GM12878 (cell line): ENCODE measurements around the gene STON1. TPM values are rescaled to one million over a fixed set of nuclear protein-coding genes. Genes with fewer than 3 reads are reported as not detected.

Experiments used
- ATAC-seq: fragments of 200-7000 bp; cut with Tn5 transposase; 3 replicates; pipeline ENCODE4 v1.9.1; 2020; ENCODE audit warnings: mild to moderate bottlenecking, moderate library complexity
- BruUV-seq: library from RNA; stranded (reverse); fragments of 400-500 nt; replicated peaks from 2 replicates; lab custom pipeline; 2021; lab: Mats Ljungman, UMichigan
- CTCF ChIA-PET: fragments of 300-600 bp; sonication (Branson Sonifier 250); formaldehyde crosslinking; extraction: SDS; loops from one replicate; lab custom pipeline; 2021; ENCODE audit warnings: inconsistent platforms; lab: Yijun Ruan, JAX
- POLR2A ChIA-PET: fragments of 350-600 bp; formaldehyde crosslinking; extraction: SDS; loops from one replicate; lab custom pipeline; 2021; ENCODE audit warnings: inconsistent platforms; lab: Charles Lee
- RAD21 ChIA-PET: fragments of 300-600 bp; sonication (Branson Sonifier 250); formaldehyde crosslinking; loops from one replicate; lab custom pipeline; 2023; ENCODE audit warnings: antibody characterized with exemption; ENCODE audit not compliant: unreplicated experiment; lab: Charles Lee
- SMC1A ChIA-PET: fragments of 300-600 bp; sonication (Branson Sonifier 250); formaldehyde crosslinking; loops from one replicate; lab custom pipeline; 2023; ENCODE audit not compliant: unreplicated experiment, uncharacterized antibody; lab: Charles Lee
- DNase-seq: peaks from one replicate; pipeline ENCODE4 v3.0.0-alpha.2; 2011; ENCODE audit warnings: low read depth, low spot score
- FAIRE-seq: peaks from 3 replicates; lab custom pipeline; 2011; peaks lifted over from hg19 to GRCh38; lab: Jason Lieb, UNC
- H2AFZ ChIP-seq: 2 replicates; pipeline ENCODE4 v1.6.0; 2011; ENCODE audit warnings: low read depth, low read length, control low read depth; ENCODE audit not compliant: control insufficient read depth
- H3K27ac ChIP-seq: 2 replicates; pipeline ENCODE4 v1.5.1; 2011; ENCODE audit warnings: control low read depth; ENCODE audit not compliant: control insufficient read depth, insufficient read depth
- H3K27me3 ChIP-seq, 2 experiments: replicated peaks in 1 of 2; 2 replicates each; pipeline versions ENCODE4 v1.6.0 to v1.6.1; 2011; ENCODE audit warnings: low read length in 1 of 2; ENCODE audit not compliant: control insufficient read depth in 2 of 2, insufficient read depth in 2 of 2
- H3K36me3 ChIP-seq, 2 experiments: 2 replicates each; pipeline ENCODE4 v1.5.1; 2011; ENCODE audit warnings: low read length in 1 of 2; ENCODE audit not compliant: control insufficient read depth in 2 of 2, insufficient read depth in 2 of 2
- H3K4me1 ChIP-seq: 2 replicates; pipeline ENCODE4 v1.6.1; 2011; ENCODE audit warnings: mild to moderate bottlenecking, low read length, moderate library complexity, mixed read lengths; ENCODE audit not compliant: control insufficient read depth, insufficient read depth
- H3K4me2 ChIP-seq: 2 replicates; pipeline ENCODE4 v1.6.0; 2011; ENCODE audit warnings: control low read depth; ENCODE audit not compliant: control insufficient read depth, insufficient read depth
- H3K4me3 ChIP-seq: fragments of 200-600 bp; sonication (generic); 2 replicates; pipeline ENCODE4 v1.5.1; 2016
- H3K79me2 ChIP-seq: 2 replicates; pipeline ENCODE4 v1.6.0; 2011; ENCODE audit warnings: low read length; ENCODE audit not compliant: control insufficient read depth, insufficient read depth
- H3K9ac ChIP-seq: 2 replicates; pipeline ENCODE4 v1.8.0; 2011; ENCODE audit warnings: low read length, control low read depth, mixed read lengths; ENCODE audit not compliant: control insufficient read depth, insufficient read depth
- H3K9me3 ChIP-seq: replicated peaks from 3 replicates; pipeline ENCODE4 v1.5.1; 2011; ENCODE audit warnings: mild to moderate bottlenecking, low read length; ENCODE audit not compliant: control insufficient read depth, insufficient read depth
- H4K20me1 ChIP-seq: 2 replicates; pipeline ENCODE4 v1.6.0; 2011; ENCODE audit not compliant: control insufficient read depth, insufficient read depth
- BCL11A ChIP-seq: IDR thresholded peaks from 2 replicates; pipeline ENCODE4 v1.6.1; 2011; ENCODE audit warnings: low read depth, low read length
- CBX5 ChIP-seq: sonication (generic); IDR thresholded peaks from 2 replicates; pipeline ENCODE4 v1.6.1; 2016; ENCODE audit warnings: low read depth, moderate library complexity, mild to moderate bottlenecking, inconsistent platforms
- CEBPZ ChIP-seq: fragments of 150-350 bp; IDR thresholded peaks from 2 replicates; pipeline ENCODE4 v1.6.1; 2016; ENCODE audit warnings: low read depth, low read length
- GABPA ChIP-seq: IDR thresholded peaks from 2 replicates; pipeline ENCODE4 v1.6.1; 2014; ENCODE audit warnings: antibody characterized with exemption, low read depth, mild to moderate bottlenecking, inconsistent platforms
- GATAD2B ChIP-seq: fragments of 450-650 bp; conservative IDR thresholded peaks from 2 replicates; pipeline ENCODE4 v1.6.1; 2017; ENCODE audit warnings: low read depth, mild to moderate bottlenecking, moderate library complexity
- HDGF ChIP-seq: fragments of 450-650 bp; IDR thresholded peaks from 2 replicates; pipeline ENCODE4 v1.6.1; 2016; ENCODE audit warnings: antibody characterized with exemption
- MTA3 ChIP-seq: IDR thresholded peaks from 2 replicates; pipeline ENCODE4 v1.6.1; 2012; ENCODE audit warnings: low read length, inconsistent platforms, borderline replicate concordance
- MXI1 ChIP-seq: fragments of 150-350 bp; IDR thresholded peaks from 2 replicates; pipeline ENCODE4 v1.6.1; 2011; ENCODE audit warnings: low read depth, mild to moderate bottlenecking, inconsistent platforms, low read length, improper control_type of control experiment
- POLR2AphosphoS2 ChIP-seq: IDR thresholded peaks from 2 replicates; pipeline ENCODE4 v1.6.1; 2011; ENCODE audit warnings: low read depth, mild to moderate bottlenecking, low read length, improper control_type of control experiment, moderate library complexity
- RELA ChIP-seq: fragments of 450-650 bp; IDR thresholded peaks from 2 replicates; pipeline ENCODE4 v1.8.0; 2014; ENCODE audit warnings: borderline replicate concordance; ENCODE audit not compliant: partially characterized antibody
- SMAD1 ChIP-seq: fragments of 450-650 bp; IDR thresholded peaks from 2 replicates; pipeline ENCODE4 v1.6.1; 2018; ENCODE audit warnings: mild to moderate bottlenecking, low read depth; ENCODE audit not compliant: partially characterized antibody
- SMARCA5 ChIP-seq: fragments of 450-650 bp; IDR thresholded peaks from 2 replicates; pipeline ENCODE4 v1.6.1; 2017; ENCODE audit warnings: mild to moderate bottlenecking
- STAT3 ChIP-seq: IDR thresholded peaks from 2 replicates; pipeline ENCODE4 v1.6.1; 2011; ENCODE audit warnings: low read depth, low read length, improper control_type of control experiment
- TARDBP ChIP-seq: IDR thresholded peaks from 2 replicates; pipeline ENCODE4 v1.6.1; 2016; ENCODE audit warnings: borderline replicate concordance
- ZNF24 ChIP-seq: fragments of 450-650 bp; IDR thresholded peaks from 2 replicates; pipeline ENCODE4 v1.6.1; 2017; ENCODE audit warnings: antibody characterized with exemption, mild to moderate bottlenecking
- ZNF384 ChIP-seq: IDR thresholded peaks from 2 replicates; pipeline ENCODE4 v1.6.1; 2012; ENCODE audit warnings: low read depth, mild to moderate bottlenecking, low read length, improper control_type of control experiment, borderline replicate concordance
- WGBS: methylation state at CpG from one replicate; pipeline ENCODE4 v1.1.6; 2016; ENCODE audit warnings: low lambda C conversion rate; ENCODE audit not compliant: insufficient replicate concordance, insufficient coverage; ENCODE audit errors: missing lambda C conversion rate; 5-methylcytosine and 5-hydroxymethylcytosine counted together
- in situ Hi-C: fragments of 300-500 bp; cut with MboI; formaldehyde crosslinking; loops from 9 replicates; pipeline ENCODE4 v1.14.3; 2018; ENCODE audit warnings: mixed read lengths
- intact Hi-C: fragments of 100-400 bp; cut with micrococcal nuclease; formaldehyde crosslinking; loops from one replicate; pipeline ENCODE4 v1.14.2; 2022; ENCODE audit not compliant: unreplicated experiment
- polyA plus RNA-seq, 11 experiments: library from polyadenylated mRNA; depleted of rRNA in 4 of 11; unstranded in 6 of 11; stranded (reverse) in 5 of 11; fragments of >200 nt; fragmentation: Nextera tagmentation in 4 of 11; fragmentation: Illumina TruSeq in 1 of 11; extraction: Ambion mirVana in 4 of 11; extraction: Trizol in 1 of 11; gene quantifications; 1 replicate in 1 of 11; 2 replicates in 10 of 11; pipeline versions ENCODE4 v1.2.1 to v1.2.3, GENCODE V29; 2011 to 2016; ENCODE audit warnings: inconsistent platforms in 2 of 11, missing spikeins in 2 of 11, low read depth in 1 of 11
- total RNA-seq, 4 experiments: library from RNA; depleted of rRNA in 3 of 4; stranded (reverse); fragments of >200 nt in 3 of 4; fragmentation: Illumina TruSeq in 1 of 4; extraction: Trizol in 1 of 4; gene quantifications; 2 replicates each; pipeline versions ENCODE4 v1.2.1 to v1.2.3, GENCODE V29; 2013 to 2021

Gene STON1
- total and polyA plus RNA-seq, 10 of the 15 experiments (the other 5 are each of a cell fraction or from before 2014, with no cell fraction given) = 0.11 to 0.90 (median 0.22) TPM; not detected in 2

- DNase-seq (no peak), ATAC-seq (no peak), FAIRE-seq (no peak)
- no peaks in the 10 kb centered on the region for H3K4me1 ChIP-seq
- CTCF ChIA-PET = no interaction called here
- H3K9me3 ChIP-seq = no peaks in the 10 kb centered on the region
- RAD21 ChIA-PET = interaction anchor here (0.7 kb wide), 1 partner anchor 62 kb away, joined by 4 read pairs; no protein-coding TSS in a partner anchor
- intact Hi-C loops = no loop called here
- no peak overlapping the region for H3K27ac ChIP-seq
- H3K27me3 ChIP-seq = no peaks in the 10 kb centered on the region
- H3K4me3 ChIP-seq = no peak overlapping the region
- in situ Hi-C loops = no loop called here
- TF ChIP-seq GATAD2B (no peak), POLR2AphosphoS2 (no peak), MTA3 (no peak)
- SMC1A ChIA-PET = no interaction called here
- 98% methylated on average over 4 of the region's 4 CpGs for WGBS
- POLR2A ChIA-PET = interaction anchor here (0.7 kb wide), 1 partner anchor 30 kb away, joined by 4 read pairs; no protein-coding TSS in a partner anchor
- no TSS peak for BruUV-seq
- H3K9ac ChIP-seq = no peak overlapping the region
- H3K4me2 ChIP-seq = no peak overlapping the region
- no peaks in the 10 kb centered on the region for H4K20me1 ChIP-seq
- H3K36me3 ChIP-seq = peaks cover 3 to 28% of the 10 kb centered on the region in 2 experiments
- H2AFZ ChIP-seq = no peak overlapping the region
- H3K79me2 ChIP-seq = no peaks in the 10 kb centered on the region
Measured at GRCh38 chr2:48507111-48507510, 22.8 kb upstream of the STON1 start.

- H3K27ac ChIP-seq = no peak overlapping the region; the same call in 1 of the 2 replicates
- WGBS = 90% methylated on average over 5 of the region's 5 CpGs
- POLR2A ChIA-PET = no interaction called here
- TF ChIP-seq STAT3 = no peak
- no peak for TF ChIP-seq ZNF24
- TF ChIP-seq MXI1 = no peak
- no peak for TF ChIP-seq ZNF384
- TF ChIP-seq RELA = no peak
- TF ChIP-seq CBX5 = no peak
- no peak for TF ChIP-seq HDGF
- TF ChIP-seq CEBPZ = no peak
- no peak for TF ChIP-seq GABPA
- TF ChIP-seq TARDBP = no peak
- no peak for TF ChIP-seq SMAD1
- no peak for TF ChIP-seq SMARCA5
- no peak for TF ChIP-seq BCL11A
Measured at GRCh38 chr2:48508461-48509124, 21.4 kb upstream of the STON1 start.

More at GRCh38 chr2:48508461-48509124, 21.4 kb upstream of the STON1 start:
- no peak overlapping the region for H2AFZ ChIP-seq
- RAD21 ChIA-PET = no interaction called here
- no peaks in the 10 kb centered on the region for H3K9me3 ChIP-seq
- H3K4me3 ChIP-seq = no peak overlapping the region
- CTCF ChIA-PET = interaction anchor here (1.0 kb wide), 1 partner anchor 80 kb away, joined by 3 read pairs; no protein-coding TSS in a partner anchor
- BruUV-seq = no TSS peak
- ATAC-seq (no peak), DNase-seq (no peak), FAIRE-seq (no peak)
- in situ Hi-C loops (no loop called here), intact Hi-C loops (no loop called here)
- H3K79me2 ChIP-seq = no peaks in the 10 kb centered on the region
- no peak overlapping the region for H3K9ac ChIP-seq
- H3K4me2 ChIP-seq = no peak overlapping the region
- no peaks in the 10 kb centered on the region for H3K27me3 ChIP-seq
- H3K4me1 ChIP-seq = no peaks in the 10 kb centered on the region
- H3K36me3 ChIP-seq = peaks cover 3 to 30% of the 10 kb centered on the region in 2 experiments
- SMC1A ChIA-PET = interaction anchor here (1.6 kb wide), 1 partner anchor 18 kb away, joined by 4 read pairs; no protein-coding TSS in a partner anchor
- H4K20me1 ChIP-seq = no peaks in the 10 kb centered on the region
